Measurements from ENCODE around the gene AKAP10. TPM values are rescaled to one million over a fixed set of nuclear protein-coding genes. Genes with fewer than 3 reads are reported as not detected.

AKAP10 gene
- total and polyA plus RNA-seq, 2 of the 4 experiments (the other 2 are of a cell fraction), result 12.7 to 18.6 TPM

DNA sequence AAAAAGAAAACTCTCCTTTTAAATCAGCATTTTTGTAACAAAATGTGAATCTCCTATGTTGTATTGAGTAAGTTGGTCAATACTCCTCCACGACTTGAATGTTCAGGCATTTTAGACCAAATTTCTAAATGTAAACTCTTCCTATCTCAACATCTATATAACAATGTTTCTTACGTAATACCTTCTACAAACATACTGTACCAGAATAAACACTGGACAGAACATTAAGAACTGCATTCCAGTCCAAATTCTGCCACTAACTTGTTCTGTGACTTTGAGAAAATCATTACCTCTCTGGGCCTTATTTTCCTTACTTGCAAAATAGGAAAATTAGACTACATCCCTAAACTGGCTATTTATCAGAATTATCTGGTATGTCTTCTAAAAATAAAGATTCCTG, 40.1 kb downstream of the AKAP10 start:
- Histone ChIP-seq H3K9me1 (ENCODE audit: insufficient read depth, low read length) (no peaks in the 10 kb centered on the region; the same call in none of the 2 replicates), H3K27me3 (ENCODE audit: control insufficient read depth, insufficient read depth, low read length) (no peaks in the 10 kb centered on the region), H2BK5ac (ENCODE audit: low read depth, low read length, poor library complexity, severe bottlenecking) (no peak overlapping the region), H3K27ac (ENCODE audit: insufficient read depth, low read length) (peak overlapping the region; percentile 65; the same call in 1 of the 2 replicates), H3K4ac (ENCODE audit: low read depth, low read length) (no peak overlapping the region), H3K14ac (replicated peaks; ENCODE audit: low read depth, low read length) (no peak overlapping the region), H4K20me1 (ENCODE audit: insufficient read depth, low read length) (peaks cover 9% of the 10 kb centered on the region; the same call in 1 of the 2 replicates), H3K36me3 (ENCODE audit: control insufficient read depth, insufficient read depth, low read length) (peaks cover 27% of the 10 kb centered on the region), H3K79me1 (ENCODE audit: low read depth in 1 of 2, low read length in 2 of 2) (peaks cover 23 to 38% of the 10 kb centered on the region in 2 experiments), H2BK20ac (ENCODE audit: low read depth, low read length) (no peak overlapping the region), H3K4me2 (ENCODE audit: low read depth, low read length) (peak overlapping the region; percentile 17; the same call in 1 of the 2 replicates), H2AK5ac (ENCODE audit: low read depth, low read length) (no peak overlapping the region), H3K9me3 (ENCODE audit: control insufficient read depth, insufficient read depth, low read length) (no peaks in the 10 kb centered on the region), H3K9ac (ENCODE audit: low read depth, low read length) (no peak overlapping the region), H2BK15ac (ENCODE audit: low read depth, low read length) (no peak overlapping the region), H3K4me3 (ENCODE audit: insufficient read depth, low read depth, low read length) (no peak overlapping the region), H4K91ac (ENCODE audit: insufficient read depth, low read depth, low read length) (no peak overlapping the region), H2AFZ (replicated peaks; ENCODE audit: low read length, poor library complexity) (no peak overlapping the region), H3K56ac (ENCODE audit: extremely low read depth, insufficient read depth, low read length) (peak overlapping the region; percentile 9; the same call in 1 of the 2 replicates), H2AK9ac (replicated peaks; ENCODE audit: low read depth, low read length, poor library complexity) (no peak overlapping the region), H4K5ac (ENCODE audit: low read depth, low read length) (no peak overlapping the region), H4K8ac (ENCODE audit: low read depth in 2 of 2, low read length in 2 of 2) (no peak overlapping the region), H3K23ac (ENCODE audit: low read depth, low read length) (no peak overlapping the region), H2BK120ac (ENCODE audit: low read depth, low read length) (no peak overlapping the region), H3K18ac (ENCODE audit: low read depth, low read length) (no peak overlapping the region), H3K4me1 (ENCODE audit: control insufficient read depth, insufficient read depth, low read length) (peaks cover 6% of the 10 kb centered on the region)
- ChIA-PET POLR2A (ENCODE audit: unreplicated experiment) (no interaction called here), CTCF (no interaction called here)
- dilution Hi-C loops (cut with HindIII; ENCODE audit: low sequenced_read_pairs, unreplicated experiment) (no loop called here), intact Hi-C loops (cut with micrococcal nuclease) (no loop called here), in situ Hi-C loops (cut with MboI; ENCODE audit: low sequenced_read_pairs) (no loop called here)
- WGBS, 2 experiments (ENCODE audit: extremely low coverage in 2 of 2, insufficient read length in 1 of 2), result no CpG with 5 or more reads among the region's 2 CpGs
- ATAC-seq (ENCODE audit: low read depth), result peak; percentile 61
- peak; percentile 33 for DNase-seq
- no TSS peak for BruUV-seq (replicated peaks)
- TF ChIP-seq, protein P1, sequence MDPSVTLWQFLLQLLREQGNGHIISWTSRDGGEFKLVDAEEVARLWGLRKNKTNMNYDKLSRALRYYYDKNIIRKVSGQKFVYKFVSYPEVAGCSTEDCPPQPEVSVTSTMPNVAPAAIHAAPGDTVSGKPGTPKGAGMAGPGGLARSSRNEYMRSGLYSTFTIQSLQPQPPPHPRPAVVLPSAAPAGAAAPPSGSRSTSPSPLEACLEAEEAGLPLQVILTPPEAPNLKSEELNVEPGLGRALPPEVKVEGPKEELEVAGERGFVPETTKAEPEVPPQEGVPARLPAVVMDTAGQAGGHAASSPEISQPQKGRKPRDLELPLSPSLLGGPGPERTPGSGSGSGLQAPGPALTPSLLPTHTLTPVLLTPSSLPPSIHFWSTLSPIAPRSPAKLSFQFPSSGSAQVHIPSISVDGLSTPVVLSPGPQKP (IDR thresholded peaks at IDR 0.05; ENCODE audit: borderline replicate concordance, low read depth, low read length), result no peak
- TF ChIP-seq FOS (IDR thresholded peaks at IDR 0.05; ENCODE audit: low read depth, low read length) (no peak), CEBPB (IDR thresholded peaks at IDR 0.05; ENCODE audit: low read depth, low read length) (peak; percentile 69), NFE2L2 (IDR thresholded peaks at IDR 0.05; ENCODE audit: low read depth, low read length) (no peak), BHLHE40 (IDR thresholded peaks at IDR 0.05; ENCODE audit: low read depth, low read length) (no peak), RFX5 (IDR thresholded peaks at IDR 0.05; ENCODE audit: low read depth, low read length) (no peak), RAD21 (IDR thresholded peaks at IDR 0.05; ENCODE audit: low read length) (no peak), CHD1 (IDR thresholded peaks at IDR 0.05; ENCODE audit: low read depth, low read length) (no peak)
